ENCODE results near the gene LIMK2. TPM values are rescaled to one million over a fixed set of nuclear protein-coding genes. Genes with fewer than 3 reads are reported as not detected.
A peak's percentile ranks its signal among the peaks of the same experiment; 100 is the strongest.

LIMK2 gene
- total RNA-seq, 1 donor from 2014 or later, result 248 TPM

- peak overlapping the region; percentile 25 for H3K27ac Mint-ChIP-seq (ENCODE audit: unreplicated experiment)
- no peaks in the 10 kb centered on the region for H3K9me3 Mint-ChIP-seq (ENCODE audit: unreplicated experiment)
- peaks cover 48% of the 10 kb centered on the region for H3K4me1 Mint-ChIP-seq (ENCODE audit: unreplicated experiment)
- H3K27me3 Mint-ChIP-seq (ENCODE audit: unreplicated experiment), result peaks cover 22% of the 10 kb centered on the region
- H3K4me3 Mint-ChIP-seq (ENCODE audit: unreplicated experiment), result peak overlapping the region; percentile 15
- H3K36me3 Mint-ChIP-seq (ENCODE audit: low read depth, unreplicated experiment), result peaks cover 46% of the 10 kb centered on the region
- DNase-seq (ENCODE audit: low spot score), result no peak
- TF ChIP-seq CTCF (IDR thresholded peaks at IDR 0.05; ENCODE audit: unreplicated experiment), result no peak
Observed at GRCh38 chr22:31282748-31283468, 70.8 kb downstream of the LIMK2 start.

GRCh38 chr22:31284281-31285155, 72.4 kb downstream of the LIMK2 start:
- no peak overlapping the region for H3K4me3 Mint-ChIP-seq (ENCODE audit: unreplicated experiment)
- no peak for DNase-seq (ENCODE audit: low spot score)
- H3K27ac Mint-ChIP-seq (ENCODE audit: unreplicated experiment), result no peak overlapping the region
- peaks cover 17% of the 10 kb centered on the region for H3K27me3 Mint-ChIP-seq (ENCODE audit: unreplicated experiment)
- H3K9me3 Mint-ChIP-seq (ENCODE audit: unreplicated experiment), result no peaks in the 10 kb centered on the region
- H3K4me1 Mint-ChIP-seq (ENCODE audit: unreplicated experiment), result peaks cover 45% of the 10 kb centered on the region
- TF ChIP-seq CTCF (IDR thresholded peaks at IDR 0.05; ENCODE audit: unreplicated experiment), result no peak
- H3K36me3 Mint-ChIP-seq (ENCODE audit: low read depth, unreplicated experiment), result peaks cover 32% of the 10 kb centered on the region

- H3K4me3 Mint-ChIP-seq (ENCODE audit: unreplicated experiment), result no peak overlapping the region
- no peaks in the 10 kb centered on the region for H3K9me3 Mint-ChIP-seq (ENCODE audit: unreplicated experiment)
- H3K36me3 Mint-ChIP-seq (ENCODE audit: low read depth, unreplicated experiment), result peaks cover 17% of the 10 kb centered on the region
- no peak for TF ChIP-seq CTCF (IDR thresholded peaks at IDR 0.05; ENCODE audit: unreplicated experiment)
- no peak overlapping the region for H3K27ac Mint-ChIP-seq (ENCODE audit: unreplicated experiment)
- H3K4me1 Mint-ChIP-seq (ENCODE audit: unreplicated experiment), result peaks cover 55% of the 10 kb centered on the region
- peaks cover 13% of the 10 kb centered on the region for H3K27me3 Mint-ChIP-seq (ENCODE audit: unreplicated experiment)
- DNase-seq (ENCODE audit: low spot score), result no peak
Observed at GRCh38 chr22:31286360-31287255, 74.5 kb downstream of the LIMK2 start.

GRCh38 chr22:31287818-31288495, 75.9 kb downstream of the LIMK2 start:
- Mint-ChIP-seq H3K4me3 (ENCODE audit: unreplicated experiment) (no peak overlapping the region), H3K4me1 (ENCODE audit: unreplicated experiment) (peaks cover 67% of the 10 kb centered on the region)
- DNase-seq (ENCODE audit: low spot score), result no peak

More at GRCh38 chr22:31287818-31288495, 75.9 kb downstream of the LIMK2 start:
- H3K9me3 Mint-ChIP-seq (ENCODE audit: unreplicated experiment), result no peaks in the 10 kb centered on the region
- TF ChIP-seq CTCF (IDR thresholded peaks at IDR 0.05; ENCODE audit: unreplicated experiment), result no peak
- H3K27me3 Mint-ChIP-seq (ENCODE audit: unreplicated experiment), result peaks cover 12% of the 10 kb centered on the region
- no peak overlapping the region for H3K27ac Mint-ChIP-seq (ENCODE audit: unreplicated experiment)
- H3K36me3 Mint-ChIP-seq (ENCODE audit: low read depth, unreplicated experiment), result peaks cover 13% of the 10 kb centered on the region
